Measurements from ENCODE around the gene ZNF396.
A peak's percentile ranks its signal among the peaks of the same experiment; 100 is the strongest.

ZNF396 gene

DNA sequence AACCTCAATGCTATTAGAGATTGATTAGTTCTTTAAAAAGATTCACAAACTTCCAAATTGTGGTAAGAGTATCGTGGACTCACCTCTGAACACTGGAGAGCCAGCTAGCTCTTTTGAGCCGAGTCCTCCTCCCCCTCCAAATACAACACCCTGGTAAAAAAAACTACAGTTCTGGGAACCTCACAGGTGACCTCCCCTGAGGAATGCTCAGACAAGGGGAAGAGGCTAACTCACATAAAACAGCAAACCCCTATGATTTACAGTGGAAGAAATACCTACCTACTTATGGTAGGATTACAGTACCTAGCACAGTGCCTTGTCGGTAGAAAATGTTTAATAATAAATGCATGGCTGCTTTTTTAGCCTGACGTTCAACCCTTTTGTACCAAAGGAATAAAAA, 41.3 kb downstream of the ZNF396 start:
- DNase-seq (ENCODE audit: low spot score) = peak; percentile 47

DNA sequence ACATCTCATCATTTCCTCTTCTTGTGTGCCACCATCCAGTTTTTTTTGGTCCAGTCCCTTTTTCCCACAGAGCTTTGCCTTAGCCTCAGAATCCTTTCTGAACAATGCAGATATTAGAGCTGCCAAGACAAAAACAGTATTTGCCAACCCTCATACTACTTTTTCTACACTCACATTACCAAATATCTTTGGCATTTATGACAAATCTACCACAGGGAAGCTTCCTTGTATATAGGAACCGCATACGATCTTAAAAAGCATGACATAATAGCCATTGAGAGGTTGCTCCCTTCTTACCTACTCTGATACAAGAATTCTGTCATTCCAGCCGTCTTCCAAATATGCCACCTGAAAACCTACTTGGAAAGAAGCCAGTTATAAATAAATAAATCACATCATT, 42.3 kb downstream of the ZNF396 start:
- DNase-seq (ENCODE audit: low spot score) = peak; percentile 65

DNA sequence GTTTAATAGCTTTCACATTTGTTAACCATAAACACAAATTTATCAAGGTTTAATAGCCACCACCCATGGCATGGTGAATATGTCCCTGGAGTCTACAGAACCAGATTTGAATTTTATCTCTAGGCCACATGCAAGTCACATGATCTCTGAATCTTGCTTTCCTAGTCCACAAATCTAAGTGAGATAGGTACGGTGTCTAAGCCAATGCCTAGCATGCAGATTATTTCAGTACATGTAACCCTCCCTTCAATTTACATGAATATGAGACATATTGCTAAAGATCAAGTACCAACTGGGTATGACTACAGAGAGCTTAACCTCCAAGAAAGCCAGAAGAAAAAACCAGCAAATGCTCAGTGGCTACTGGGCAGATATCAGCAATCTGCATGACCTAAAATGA, 42.9 kb downstream of the ZNF396 start:
- DNase-seq (ENCODE audit: low spot score) = no peak

DNA sequence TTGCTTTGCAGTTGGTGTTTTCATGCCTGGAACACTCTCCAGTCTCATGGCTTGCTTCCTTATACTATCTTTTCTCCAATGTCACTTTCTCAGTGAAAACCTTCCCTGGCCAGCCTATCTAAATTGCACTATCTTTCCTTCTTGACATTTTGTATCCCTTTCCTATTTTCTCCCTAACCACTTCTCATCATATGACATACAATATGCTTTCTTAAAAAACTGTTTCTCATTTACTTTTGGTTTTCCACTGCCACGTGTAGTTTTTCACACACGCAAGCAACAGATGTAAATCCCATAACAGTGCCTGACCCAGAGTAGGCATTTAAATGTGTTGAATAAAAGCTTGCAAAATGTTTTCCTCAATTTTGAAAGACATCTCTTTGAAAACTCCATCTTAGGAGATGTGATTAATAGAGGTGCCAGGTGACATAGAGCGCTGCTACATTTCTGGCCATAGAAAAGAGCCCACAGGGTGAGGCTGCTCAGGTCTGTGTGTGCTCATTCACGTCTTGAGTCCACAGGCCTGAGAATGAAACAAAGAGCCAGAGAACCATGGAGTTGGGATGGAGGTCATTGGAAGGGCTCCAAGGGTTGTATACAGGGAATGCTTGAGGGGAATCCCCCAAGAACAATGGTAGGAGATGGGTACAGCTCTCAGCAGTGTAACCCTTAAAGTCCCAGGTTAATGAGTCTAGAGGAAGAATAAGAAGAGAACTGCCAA, 45.6 kb downstream of the ZNF396 start:
- no peak for DNase-seq (ENCODE audit: low spot score)

DNA sequence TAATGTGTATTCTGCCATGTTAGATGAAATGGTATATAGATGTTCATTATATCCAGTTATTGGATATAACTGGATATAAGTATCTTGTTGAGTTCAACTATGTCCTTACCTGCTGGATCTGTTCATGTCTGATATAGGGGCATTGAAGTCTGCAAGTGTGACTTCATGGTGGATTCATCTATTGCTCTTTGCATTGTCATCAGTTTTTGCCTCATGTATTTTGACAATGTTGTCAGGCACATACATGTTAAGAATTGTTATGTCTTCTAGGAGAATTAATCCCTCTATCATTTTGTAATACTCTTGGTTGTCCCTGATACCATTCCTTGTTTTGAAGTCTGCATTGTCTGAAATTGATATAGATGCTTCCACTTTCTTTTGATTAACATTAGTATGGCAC, 48.3 kb downstream of the ZNF396 start:
- DNase-seq (ENCODE audit: low spot score) = no peak

DNA sequence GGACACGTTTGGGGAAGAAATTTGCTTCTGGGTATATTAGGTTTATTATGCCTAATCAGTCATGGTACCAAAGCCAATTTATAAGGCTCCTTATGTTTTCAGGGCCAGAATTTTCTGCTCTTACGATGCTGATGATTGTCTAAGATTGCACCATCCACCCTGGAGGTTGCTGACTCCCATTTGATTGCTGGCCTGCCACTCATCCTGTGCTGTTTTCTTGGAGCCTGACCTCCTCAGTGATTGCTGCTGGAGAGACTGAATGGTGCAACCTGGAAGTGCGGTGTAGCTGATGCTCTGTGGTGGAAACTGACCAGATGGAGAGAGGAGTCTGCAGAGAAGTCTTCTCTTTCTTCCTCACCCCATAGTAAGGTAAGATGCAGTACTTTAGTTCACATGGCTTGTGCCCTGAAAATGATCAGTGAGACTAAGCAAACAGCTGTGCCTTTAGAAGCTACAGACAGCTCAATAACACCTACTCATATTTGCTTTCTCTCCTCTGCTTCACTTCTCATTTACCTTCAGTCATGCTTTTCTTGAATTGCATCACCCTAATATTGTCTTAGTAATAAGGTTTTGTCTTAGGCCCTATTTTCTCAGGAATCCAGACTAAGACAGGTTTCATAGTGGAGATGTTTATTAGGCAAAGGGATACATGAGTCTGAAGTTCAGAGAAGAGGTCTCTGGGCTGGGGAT, 50.3 kb downstream of the ZNF396 start:
- no peak for DNase-seq (ENCODE audit: low spot score)

DNA sequence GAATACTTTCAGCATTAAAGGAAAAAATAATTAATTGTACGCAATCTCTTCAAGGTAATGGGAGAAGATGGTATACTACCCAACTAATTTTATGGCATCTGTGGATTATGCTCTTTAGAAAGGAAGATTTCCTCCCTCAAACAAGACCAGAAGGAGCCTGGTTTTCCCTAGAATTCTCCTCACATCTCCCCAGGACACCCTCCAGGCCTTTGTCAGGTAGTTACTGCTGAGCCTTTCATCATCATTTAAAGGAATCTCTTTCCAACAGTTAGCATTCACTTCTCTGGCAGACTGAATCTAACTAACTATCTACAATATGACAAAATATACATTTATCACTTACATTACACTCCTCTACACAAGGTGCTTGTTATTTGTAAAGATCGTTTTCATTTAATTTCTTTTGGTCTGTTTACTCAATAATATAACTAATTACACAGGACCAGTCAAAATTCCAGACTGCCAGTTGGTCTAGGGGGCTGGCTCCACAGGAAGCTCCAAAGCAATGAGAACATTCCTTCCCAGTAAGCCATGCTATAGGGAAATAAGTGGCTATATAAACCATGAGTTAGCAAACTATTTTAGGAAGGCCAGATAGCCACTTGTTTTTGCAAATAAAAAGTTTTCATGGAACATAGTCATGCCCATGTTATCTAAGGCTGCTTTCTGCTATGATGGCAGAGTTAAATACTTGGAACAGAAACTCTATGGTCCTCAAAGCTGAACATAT, 52.0 kb downstream of the ZNF396 start:
- DNase-seq (ENCODE audit: low spot score) = no peak

DNA sequence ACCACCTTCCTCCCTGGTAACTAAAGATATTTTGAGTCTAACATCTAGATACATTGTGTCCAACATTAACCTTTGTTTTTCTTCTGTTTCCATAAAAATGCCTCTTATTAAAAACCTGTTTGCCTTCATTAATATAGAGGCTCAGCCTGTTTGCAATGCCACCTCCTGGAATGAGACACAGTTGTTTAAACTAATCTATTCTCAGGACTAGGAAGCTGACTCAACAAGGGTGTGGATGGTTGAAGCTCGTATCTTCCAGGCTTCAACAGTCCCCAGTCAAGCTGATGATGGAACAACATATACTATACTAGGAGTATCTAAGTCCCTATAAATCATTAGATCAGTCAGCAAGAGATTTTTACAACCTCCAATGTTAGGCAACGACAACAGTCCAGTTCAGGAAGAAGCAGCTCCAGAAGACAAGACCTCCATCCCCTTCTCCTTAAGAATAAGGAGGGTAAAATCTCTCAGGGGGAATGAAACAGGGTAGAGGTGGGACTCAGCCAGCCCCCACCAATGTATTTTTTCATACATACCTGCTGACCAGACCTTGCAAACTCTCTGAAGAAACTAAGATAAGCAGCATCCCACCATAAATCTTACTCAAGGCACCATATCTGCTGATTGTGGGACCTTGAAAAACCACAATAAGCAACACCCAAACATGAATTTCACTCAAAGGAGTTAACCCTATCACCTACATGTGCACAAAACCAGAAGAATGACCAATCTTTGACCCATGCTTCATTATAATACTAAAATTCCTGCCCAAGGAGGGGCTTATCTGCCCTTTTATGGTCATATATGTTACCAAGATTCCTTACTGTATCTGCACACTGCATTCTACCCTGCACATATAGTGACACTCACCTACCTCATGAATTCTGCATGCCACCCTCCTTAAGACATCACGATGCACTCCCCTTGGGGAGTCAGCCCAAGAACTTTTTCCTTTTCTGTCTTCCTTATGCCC, 54.4 kb downstream of the ZNF396 start:
- DNase-seq (ENCODE audit: low spot score) = peak; percentile 6

All from kidney tubule cell (primary cell).